Raji (cell line): ENCODE measurements around the gene TSPAN7.

Experiments
- POLR2A ChIP-seq: IDR thresholded peaks from 2 replicates; pipeline ENCODE4 v1.6.1; 2011; ENCODE audit warnings: low read depth, low read length, control low read depth; ENCODE audit not compliant: insufficient read depth

Gene TSPAN7, protein sequence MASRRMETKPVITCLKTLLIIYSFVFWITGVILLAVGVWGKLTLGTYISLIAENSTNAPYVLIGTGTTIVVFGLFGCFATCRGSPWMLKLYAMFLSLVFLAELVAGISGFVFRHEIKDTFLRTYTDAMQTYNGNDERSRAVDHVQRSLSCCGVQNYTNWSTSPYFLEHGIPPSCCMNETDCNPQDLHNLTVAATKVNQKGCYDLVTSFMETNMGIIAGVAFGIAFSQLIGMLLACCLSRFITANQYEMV

DNA sequence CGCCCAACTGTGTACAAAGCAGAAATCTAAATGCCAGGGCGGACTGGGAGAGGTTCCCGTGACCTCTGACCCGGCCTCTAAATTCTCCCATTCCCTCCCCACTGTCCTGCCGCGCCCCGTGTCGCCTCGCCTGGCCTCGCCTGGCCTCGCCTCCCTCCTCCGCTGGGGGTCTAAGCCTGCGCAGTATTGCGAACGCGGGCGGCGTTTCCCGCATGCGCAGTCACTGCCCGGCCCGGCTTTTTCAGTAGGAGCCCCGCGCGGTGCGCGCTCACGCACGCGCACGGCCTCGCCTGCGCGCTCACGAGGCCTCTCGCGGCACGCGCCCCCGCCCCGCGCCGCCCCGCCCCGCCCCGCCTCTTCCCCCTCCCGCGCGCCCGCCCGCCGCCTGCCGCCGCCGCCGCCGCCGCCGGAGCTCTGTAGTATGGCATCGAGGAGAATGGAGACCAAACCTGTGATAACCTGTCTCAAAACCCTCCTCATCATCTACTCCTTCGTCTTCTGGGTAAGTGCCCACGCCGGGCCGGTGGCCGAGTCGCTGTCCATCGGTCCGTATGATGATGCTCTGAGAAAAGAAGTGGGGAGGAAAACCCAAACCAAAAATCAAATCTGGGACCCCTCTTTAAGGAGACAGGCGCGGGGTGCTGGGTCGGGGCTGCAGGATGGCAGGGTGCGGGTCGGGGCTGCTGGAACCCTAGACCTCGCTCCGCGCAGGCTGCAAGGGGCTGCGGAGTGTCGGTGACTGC lies at the start of gene TSPAN7:
TSS of gene TSPAN7 (plus strand) at position 417 of the 743 bp plus-strand sequence. CDS start at position 422, 5 bp downstream.
- TF ChIP-seq POLR2A: no peak

DNA sequence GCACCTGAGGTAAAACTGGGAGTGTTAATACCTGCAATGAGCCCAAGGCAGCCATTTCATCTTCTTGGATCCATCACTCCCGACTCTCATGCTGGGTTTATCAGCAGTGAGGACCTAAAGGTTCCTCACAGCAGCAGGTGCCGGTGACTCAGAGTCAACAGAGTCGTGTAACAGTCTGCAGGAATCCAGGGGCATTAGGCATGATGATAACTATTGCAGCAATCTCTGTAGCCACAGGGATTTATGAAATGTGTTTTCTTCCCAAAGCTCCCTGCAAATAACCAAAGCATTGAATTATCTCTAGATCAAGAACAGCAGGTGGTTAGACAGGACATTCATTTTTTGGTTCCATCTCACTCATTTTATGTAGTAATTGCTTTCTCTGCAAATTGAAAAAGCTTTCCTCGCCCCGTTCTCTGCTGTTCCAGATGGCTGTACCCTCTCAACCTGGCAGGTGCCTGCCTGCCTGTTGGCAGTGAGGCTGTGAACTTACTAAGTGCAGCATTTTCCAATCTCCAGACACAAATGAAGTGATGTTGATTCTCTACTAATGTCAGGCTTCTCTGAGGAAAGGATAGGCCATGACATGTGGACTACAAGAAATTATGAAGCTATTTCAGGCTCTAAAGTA lies 48.1 kb upstream of the TSPAN7 start:
- no peak for TF ChIP-seq POLR2A

DNA sequence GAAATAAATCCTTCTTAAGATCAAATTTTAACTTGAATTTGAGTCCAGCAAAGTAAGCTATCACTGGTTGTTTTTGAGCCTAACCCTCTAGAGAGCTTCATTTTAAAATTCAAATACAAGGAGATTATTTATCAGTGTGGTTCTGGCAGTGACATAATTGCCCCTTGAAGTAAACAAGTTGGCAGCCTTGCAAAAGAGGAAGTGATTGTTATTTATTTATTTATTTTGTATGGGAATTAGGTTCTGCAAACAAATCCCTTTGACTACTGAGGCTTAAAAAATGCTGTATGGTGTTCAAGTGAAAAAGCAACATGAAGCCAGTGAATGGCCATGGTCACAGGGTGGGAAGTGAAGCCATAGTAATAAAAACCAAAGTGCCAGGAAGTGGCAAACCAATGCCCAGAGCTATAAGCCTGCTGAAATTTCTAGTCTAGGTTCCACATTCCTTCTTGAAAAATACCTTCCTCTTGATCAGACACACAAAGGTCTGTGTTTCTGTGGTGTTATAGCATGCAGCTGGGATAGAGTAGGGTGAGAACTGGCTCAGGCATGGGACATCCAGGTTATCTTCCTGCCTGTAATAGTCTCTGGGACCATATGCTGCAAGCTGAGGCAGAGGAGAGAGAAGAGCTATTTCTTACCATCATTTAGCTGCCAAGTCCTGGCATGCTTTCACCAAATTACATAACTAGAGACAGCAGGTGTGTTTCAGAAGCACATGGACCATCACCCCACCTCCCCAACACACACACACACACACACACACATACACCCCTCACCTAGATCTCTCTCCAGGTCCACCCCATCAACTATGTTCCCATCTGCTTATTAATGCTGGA lies 47.1 kb upstream of the TSPAN7 start:
- no peak for TF ChIP-seq POLR2A

DNA sequence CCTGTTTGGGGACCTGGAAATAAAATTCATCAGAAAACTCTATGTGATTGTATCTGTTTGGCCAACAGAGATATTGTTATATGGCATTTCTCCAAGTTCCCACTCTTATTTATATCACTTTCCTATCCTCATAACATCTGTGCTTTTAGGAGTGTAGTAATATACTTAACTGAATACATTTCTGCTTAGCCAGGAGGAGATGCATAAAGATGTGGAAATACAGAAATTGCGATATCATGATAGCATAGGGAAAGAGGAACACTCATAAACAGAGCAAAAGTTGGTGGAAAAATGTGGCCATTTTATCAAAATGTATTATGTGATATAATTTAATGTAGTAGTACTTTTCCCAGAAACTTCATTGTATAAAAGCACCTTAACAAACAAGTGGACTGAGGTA lies 46.1 kb upstream of the TSPAN7 start:
- TF ChIP-seq POLR2A: no peak

DNA sequence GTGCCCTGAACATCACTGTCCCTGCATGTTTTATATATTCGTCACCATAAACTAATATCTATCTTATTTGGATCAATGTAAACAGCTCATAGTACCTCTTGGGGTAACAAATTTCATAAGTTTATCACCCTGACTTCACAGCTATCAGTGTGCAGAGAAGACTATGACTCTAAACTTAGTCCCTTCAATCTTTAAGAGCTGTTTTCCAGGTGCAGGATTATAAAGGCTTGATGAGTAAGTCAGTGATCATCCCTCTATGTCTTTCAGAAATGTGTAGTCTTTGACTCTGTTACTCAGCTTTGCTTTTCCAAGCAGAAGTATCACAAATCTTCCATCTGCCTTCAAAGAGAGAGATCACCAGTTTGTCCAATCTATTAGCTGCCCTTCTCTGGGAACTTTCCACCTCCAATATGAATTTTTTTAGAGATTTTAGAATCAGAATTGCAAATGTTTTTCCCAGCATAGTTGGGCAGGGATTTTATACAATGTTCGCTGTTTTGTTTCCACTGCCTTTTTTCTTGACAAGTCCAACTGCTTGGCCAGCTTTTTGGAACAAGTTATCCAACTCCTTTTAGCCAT lies 45.1 kb upstream of the TSPAN7 start:
- no peak for TF ChIP-seq POLR2A

DNA sequence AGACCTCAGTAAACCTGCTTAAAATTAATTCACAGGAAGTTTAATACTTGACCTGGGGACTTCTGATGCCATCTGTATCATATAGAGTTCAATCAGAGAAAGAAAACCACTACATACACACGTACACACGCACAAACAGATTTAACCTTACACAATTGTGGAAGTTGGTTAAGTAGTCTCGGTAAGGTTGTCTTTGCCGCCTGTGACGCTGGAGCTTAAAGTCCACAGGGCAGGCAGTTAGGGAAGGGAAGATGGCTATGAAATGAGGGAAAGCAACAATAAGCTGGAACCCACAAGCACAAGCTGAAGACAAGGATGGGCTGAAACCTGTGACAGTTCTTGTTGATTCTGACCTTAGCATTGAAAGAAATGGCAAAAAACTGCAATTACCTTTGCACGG lies 41.7 kb upstream of the TSPAN7 start:
- no peak for TF ChIP-seq POLR2A

DNA sequence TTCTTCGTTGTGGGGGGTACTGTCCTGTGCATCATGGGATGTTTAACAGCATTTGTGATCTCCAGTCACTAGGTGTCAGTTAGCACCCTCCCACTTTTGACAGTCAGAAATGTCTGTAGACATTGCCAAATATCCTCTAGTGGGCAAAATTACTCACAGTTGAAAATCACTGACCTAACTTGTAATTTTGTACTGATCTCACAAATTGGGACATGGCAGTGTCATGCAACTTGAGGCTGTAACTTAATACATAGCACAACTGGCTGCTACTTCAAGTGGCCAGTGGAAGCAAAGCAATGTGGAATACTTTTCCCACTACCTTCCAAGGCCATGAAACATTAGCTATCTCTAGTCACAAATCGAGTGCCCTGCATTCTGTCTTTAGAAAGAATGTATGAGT lies 23.2 kb upstream of the TSPAN7 start:
- no peak for TF ChIP-seq POLR2A

DNA sequence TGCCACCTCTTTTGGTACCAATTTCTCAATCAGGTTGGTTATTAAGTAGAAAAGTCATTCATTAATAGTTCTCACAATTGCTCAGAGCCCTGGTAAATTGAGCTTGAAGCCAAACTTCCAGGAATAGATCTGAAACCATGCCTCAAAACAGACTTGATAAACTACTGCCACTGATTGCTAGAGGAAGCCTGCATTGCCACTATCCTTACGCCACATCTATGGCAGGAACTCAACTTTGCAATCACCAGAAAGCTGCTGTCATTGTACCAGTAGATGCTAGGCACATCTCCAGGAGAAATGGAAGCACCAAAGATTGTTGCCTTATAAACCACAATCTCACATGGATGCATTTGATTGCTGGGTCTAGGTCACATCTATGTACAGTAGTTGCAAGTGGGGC lies 21.6 kb upstream of the TSPAN7 start:
- no peak for TF ChIP-seq POLR2A

DNA sequence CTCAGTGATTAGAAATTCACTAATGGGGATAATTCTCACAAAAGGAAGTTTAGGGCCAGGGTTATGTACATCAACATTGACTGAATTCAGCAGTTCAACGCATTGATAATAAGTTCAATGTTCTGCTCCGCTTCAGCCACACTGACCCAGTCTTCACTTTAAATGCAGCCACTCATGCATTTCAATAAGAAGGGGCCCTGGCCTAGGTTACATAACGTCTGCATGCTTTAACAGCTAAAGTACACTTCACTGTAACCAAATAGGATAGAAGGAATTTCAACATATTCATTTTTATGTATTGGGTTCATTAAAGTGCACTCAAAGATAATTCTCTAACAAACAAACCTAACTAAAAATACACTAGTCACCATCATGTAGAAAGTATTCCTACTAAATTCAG lies 12.8 kb upstream of the TSPAN7 start:
- no peak for TF ChIP-seq POLR2A

DNA sequence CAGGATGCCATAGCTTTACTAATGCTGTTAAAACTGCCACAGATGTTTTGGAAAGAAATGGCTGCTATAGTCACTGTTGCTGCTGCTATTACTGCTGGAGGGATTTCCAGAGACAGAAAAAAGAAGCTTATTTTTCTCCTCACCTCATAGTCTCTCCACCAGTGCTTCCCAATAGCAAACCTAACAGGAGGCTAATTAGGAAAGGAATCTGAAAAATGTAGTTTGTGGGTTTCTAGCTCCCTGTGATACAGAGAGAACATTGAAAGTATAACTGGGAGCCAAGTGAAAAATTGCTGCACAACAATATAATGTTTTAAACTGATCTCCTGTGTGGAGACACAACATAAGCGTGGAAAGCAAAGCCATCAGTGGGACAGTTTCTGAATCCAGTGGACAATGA lies 8.6 kb upstream of the TSPAN7 start:
- no peak for TF ChIP-seq POLR2A

DNA sequence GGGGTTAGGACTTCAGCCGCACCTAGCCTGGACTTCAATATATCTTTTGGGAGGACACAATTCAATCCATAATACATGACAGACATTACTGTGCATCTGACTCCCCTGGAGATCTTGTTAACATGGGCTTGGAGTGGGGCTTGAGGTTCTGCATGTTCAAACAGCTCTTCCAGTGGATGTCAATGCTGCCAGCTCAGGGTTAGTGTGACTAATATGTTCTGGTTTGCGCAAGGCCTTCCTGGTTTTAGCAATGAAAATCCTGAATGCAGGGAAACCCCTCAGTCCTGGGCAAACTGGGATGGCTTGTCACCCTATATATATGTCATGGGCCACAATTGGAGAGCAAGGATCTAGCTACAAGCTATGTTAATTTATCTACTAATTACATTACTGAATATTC lies 2.7 kb upstream of the TSPAN7 start:
- TF ChIP-seq POLR2A: no peak

DNA sequence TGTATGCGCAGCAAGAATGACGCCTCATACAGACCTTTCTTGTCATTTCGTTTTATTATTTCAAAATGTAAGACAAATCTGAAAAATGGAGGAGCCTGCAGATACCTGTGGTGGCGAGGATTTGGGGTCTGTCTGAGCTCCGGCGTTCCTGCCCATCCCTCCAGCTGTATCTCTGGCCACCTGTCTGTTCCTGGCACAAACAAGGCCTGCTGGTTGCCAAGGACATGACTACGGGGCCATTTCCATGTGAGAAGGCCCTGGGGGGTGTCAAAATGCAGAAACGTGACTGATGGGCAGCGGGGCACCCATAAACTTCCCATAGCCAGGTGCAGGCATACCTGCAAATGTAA lies 591 bp upstream of the TSPAN7 start:
- TF ChIP-seq POLR2A: no peak

DNA sequence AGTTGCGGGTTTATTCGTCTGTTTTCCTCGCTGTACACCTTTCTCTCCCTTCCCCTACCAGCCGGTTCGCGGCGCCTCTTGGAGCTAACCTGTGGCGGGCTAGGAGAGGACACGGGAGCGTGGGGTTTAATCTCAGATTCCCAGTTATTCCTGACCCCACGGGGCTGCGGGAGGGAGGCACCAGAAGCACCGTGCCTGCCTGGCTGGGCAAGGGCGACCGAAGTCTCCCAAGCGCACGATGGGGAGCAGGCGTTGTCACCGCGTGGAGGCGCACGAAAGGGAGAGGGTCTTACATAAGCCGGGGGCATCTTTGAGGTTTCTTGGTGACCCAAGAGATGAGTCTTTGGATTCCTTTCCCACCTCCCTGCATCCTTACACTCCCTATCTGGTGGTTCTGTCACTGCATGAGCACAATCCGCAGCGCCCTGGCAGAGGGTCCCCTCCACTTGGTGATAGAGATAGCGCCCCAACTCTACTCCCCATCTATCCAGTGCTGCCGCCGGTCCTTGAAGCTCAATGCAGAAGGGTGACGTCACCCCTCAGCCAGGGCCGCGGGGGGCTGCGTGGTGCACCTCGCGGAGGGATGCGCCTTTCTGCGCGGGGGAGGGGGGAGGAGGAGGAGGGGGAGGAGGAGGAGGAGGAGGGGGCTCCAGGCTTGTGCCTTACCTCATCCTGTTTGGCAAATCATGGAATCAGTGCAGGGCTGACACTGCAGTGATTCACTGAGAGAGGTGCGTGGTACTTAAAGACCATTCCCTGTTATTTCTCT lies 793 bp downstream of the TSPAN7 start:
- TF ChIP-seq POLR2A: no peak

DNA sequence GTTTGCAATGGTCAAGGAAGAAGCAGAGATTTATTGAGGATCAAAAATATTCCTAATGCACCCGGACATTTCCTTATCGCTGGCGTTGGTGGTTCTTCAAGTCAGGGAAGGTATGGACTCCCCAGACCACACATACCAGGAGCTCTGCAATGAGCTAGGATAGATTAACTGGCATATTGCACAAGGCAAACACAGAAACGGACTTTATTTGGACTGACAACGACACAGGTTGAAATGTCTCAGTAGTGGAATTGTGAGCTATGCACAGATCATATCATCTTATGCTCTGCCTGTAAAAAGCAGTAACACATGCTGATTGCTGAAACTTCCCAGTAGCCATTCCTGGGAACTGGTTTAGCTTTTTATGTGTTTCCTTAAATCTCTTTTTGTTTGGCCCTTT lies 1.7 kb downstream of the TSPAN7 start:
- TF ChIP-seq POLR2A: no peak
